Measurements from ENCODE around the gene DLG2. TPM values are rescaled to one million over a fixed set of nuclear protein-coding genes. Genes with fewer than 3 reads are reported as not detected.

The DLG2 gene
- total RNA-seq, 4 donors from 2014 or later, result 37.9 to 71.5 (median 44.9) TPM

- no peaks in the 10 kb centered on the region for H3K4me1 ChIP-seq
- no peak overlapping the region for H3K4me3 ChIP-seq
- H3K27me3 ChIP-seq, result no peaks in the 10 kb centered on the region
- 66% methylated on average over 2 of the region's 2 CpGs for WGBS
- no peak for DNase-seq (ENCODE audit: low spot score in 2 of 2)
- no peaks in the 10 kb centered on the region for H3K9me3 ChIP-seq
- no peak for TF ChIP-seq CTCF (IDR thresholded peaks at IDR 0.05)
- no peak for TF ChIP-seq EP300 (IDR thresholded peaks at IDR 0.05)
- TF ChIP-seq POLR2A (IDR thresholded peaks at IDR 0.05), result no peak
- TF ChIP-seq POLR2AphosphoS5 (IDR thresholded peaks at IDR 0.05), result no peak
- H3K36me3 ChIP-seq, result no peaks in the 10 kb centered on the region
- H3K27ac ChIP-seq, result no peak overlapping the region
These were observed 1590.4 kb downstream of the DLG2 start for GRCh38 chr11:84036664-84037194.

GRCh38 chr11:84035645-84036044 is 1591.5 kb downstream of the DLG2 start:
- Histone ChIP-seq H3K27ac (no peak overlapping the region), H3K27me3 (no peaks in the 10 kb centered on the region), H3K4me1 (no peaks in the 10 kb centered on the region), H3K36me3 (no peaks in the 10 kb centered on the region), H3K9me3 (no peaks in the 10 kb centered on the region), H3K4me3 (no peak overlapping the region)
- TF ChIP-seq POLR2AphosphoS5 (IDR thresholded peaks at IDR 0.05), result no peak
- no peak for TF ChIP-seq CTCF (IDR thresholded peaks at IDR 0.05)
- TF ChIP-seq POLR2A (IDR thresholded peaks at IDR 0.05), result no peak
- no peak for TF ChIP-seq EP300 (IDR thresholded peaks at IDR 0.05)
- 72% methylated on average over 2 of the region's 2 CpGs for WGBS
- DNase-seq (ENCODE audit: low spot score in 2 of 2), result no peak

- Histone ChIP-seq H3K27me3 (no peaks in the 10 kb centered on the region), H3K27ac (no peak overlapping the region), H3K4me1 (no peaks in the 10 kb centered on the region), H3K4me3 (no peak overlapping the region), H3K9me3 (no peaks in the 10 kb centered on the region), H3K36me3 (no peaks in the 10 kb centered on the region)
- TF ChIP-seq POLR2A (IDR thresholded peaks at IDR 0.05) (no peak), CTCF (IDR thresholded peaks at IDR 0.05) (no peak), POLR2AphosphoS5 (IDR thresholded peaks at IDR 0.05) (no peak), EP300 (IDR thresholded peaks at IDR 0.05) (no peak)
- no peak for DNase-seq (ENCODE audit: low spot score in 2 of 2)
These were observed 1592.7 kb downstream of the DLG2 start for GRCh38 chr11:84034484-84034883.

- no peaks in the 10 kb centered on the region for H3K4me1 ChIP-seq
- H3K36me3 ChIP-seq, result no peaks in the 10 kb centered on the region
- no peak overlapping the region for H3K4me3 ChIP-seq
- no peaks in the 10 kb centered on the region for H3K9me3 ChIP-seq
- H3K27me3 ChIP-seq, result no peaks in the 10 kb centered on the region
- TF ChIP-seq CTCF (IDR thresholded peaks at IDR 0.05) (no peak), EP300 (IDR thresholded peaks at IDR 0.05) (no peak), POLR2AphosphoS5 (IDR thresholded peaks at IDR 0.05) (no peak), POLR2A (IDR thresholded peaks at IDR 0.05) (no peak)
- no peak for DNase-seq (ENCODE audit: low spot score in 2 of 2)
- WGBS, result 100% methylated on average over 1 of the region's 1 CpG
- H3K27ac ChIP-seq, result no peak overlapping the region
These were observed 1602.9 kb downstream of the DLG2 start for GRCh38 chr11:84024266-84024665.

- TF ChIP-seq CTCF (IDR thresholded peaks at IDR 0.05), result no peak
- no peak for TF ChIP-seq POLR2A (IDR thresholded peaks at IDR 0.05)
- TF ChIP-seq POLR2AphosphoS5 (IDR thresholded peaks at IDR 0.05), result no peak
- TF ChIP-seq EP300 (IDR thresholded peaks at IDR 0.05), result no peak
- no peak for DNase-seq (ENCODE audit: low spot score in 2 of 2)
- no peaks in the 10 kb centered on the region for H3K4me1 ChIP-seq
- H3K4me3 ChIP-seq, result no peak overlapping the region
- H3K9me3 ChIP-seq, result no peaks in the 10 kb centered on the region
- H3K36me3 ChIP-seq, result no peaks in the 10 kb centered on the region
- no peak overlapping the region for H3K27ac ChIP-seq
- no peaks in the 10 kb centered on the region for H3K27me3 ChIP-seq
These were observed 1604.4 kb downstream of the DLG2 start for GRCh38 chr11:84022695-84023094.

All from suprapubic skin (tissue), 4 donors.